ENCODE measurements around the gene SCN10A.
A peak's percentile ranks its signal among the peaks of the same experiment; 100 is the strongest.

- TF ChIP-seq POLR2A (conservative IDR thresholded peaks at IDR 0.05) (no peak), CBFB (CRISPR knock-in tag; IDR thresholded peaks at IDR 0.05) (no peak), SRSF3 (IDR thresholded peaks at IDR 0.05; ENCODE audit: insufficient read depth, low read length) (no peak), NR1H2 (CRISPR knock-in tag; IDR thresholded peaks at IDR 0.05) (no peak), USF2 (CRISPR knock-in tag; IDR thresholded peaks at IDR 0.05) (no peak), EZH2 (IDR thresholded peaks at IDR 0.05; ENCODE audit: borderline replicate concordance, low read depth, low read length) (no peak), THRB (CRISPR knock-in tag; conservative IDR thresholded peaks at IDR 0.05) (no peak), E4F1 (CRISPR knock-in tag; IDR thresholded peaks at IDR 0.05; ENCODE audit: borderline replicate concordance) (no peak), MLX (CRISPR knock-in tag; conservative IDR thresholded peaks at IDR 0.05) (no peak), ATF2 (CRISPR knock-in tag; IDR thresholded peaks at IDR 0.05) (no peak), CREB1 (IDR thresholded peaks at IDR 0.05) (no peak), CREB1 (CRISPR knock-in tag; IDR thresholded peaks at IDR 0.05) (no peak), POU5F1 (IDR thresholded peaks at IDR 0.05; ENCODE audit: borderline replicate concordance, low read depth, low read length, partially characterized antibody) (no peak), CTCF (IDR thresholded peaks at IDR 0.05 in 2 of 3, conservative IDR thresholded peaks at IDR 0.05 in 1 of 3; ENCODE audit: insufficient read depth in 2 of 3, low read depth in 1 of 3, low read length in 3 of 3) (peak in 1 of 3 experiments; percentile 41; a peak in 2 of 6 replicates), TAL1 (IDR thresholded peaks at IDR 0.05) (no peak)
These were observed 126.2 kb downstream of the SCN10A start for GRCh38 chr3:38689774-38690173.
